Measurements from ENCODE around the gene PRDM10.

PRDM10 gene

GRCh38 chr11:130006929-130007328 is 4.3 kb upstream of the PRDM10 start:
- H3K4me1 ChIP-seq (ENCODE audit: control insufficient read depth, insufficient read depth, low read length): peaks cover 4% of the 10 kb centered on the region
- H3K4me3 ChIP-seq (ENCODE audit: low read depth, low read length): no peak overlapping the region
- no peaks in the 10 kb centered on the region for H3K9me3 ChIP-seq (ENCODE audit: control insufficient read depth, insufficient read depth, low read length)
- H3K36me3 ChIP-seq (ENCODE audit: control insufficient read depth, insufficient read depth, low read length): no peaks in the 10 kb centered on the region
- no peaks in the 10 kb centered on the region for H3K27me3 ChIP-seq (ENCODE audit: control insufficient read depth, insufficient read depth, low read length)
- H3K9ac ChIP-seq (ENCODE audit: low read depth, low read length): no peak overlapping the region
- no peak overlapping the region for H3K27ac ChIP-seq (ENCODE audit: low read depth, low read length)

DNA sequence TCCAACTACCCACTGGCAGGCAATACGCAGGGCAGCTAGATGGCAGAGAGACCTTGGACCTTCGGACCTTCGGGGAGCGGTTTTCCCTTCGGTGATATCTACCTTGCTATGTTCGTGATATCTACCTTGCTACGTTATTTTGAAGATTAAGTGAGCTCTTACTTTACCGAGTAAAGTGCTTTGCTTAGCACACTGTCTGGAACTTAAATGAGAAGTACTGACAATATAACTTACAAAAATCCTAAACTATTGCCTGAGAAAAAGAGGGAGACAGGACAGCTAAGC is 1.0 kb upstream of the PRDM10 start:
- no peaks in the 10 kb centered on the region for H3K36me3 ChIP-seq (ENCODE audit: control insufficient read depth, insufficient read depth, low read length)

DNA sequence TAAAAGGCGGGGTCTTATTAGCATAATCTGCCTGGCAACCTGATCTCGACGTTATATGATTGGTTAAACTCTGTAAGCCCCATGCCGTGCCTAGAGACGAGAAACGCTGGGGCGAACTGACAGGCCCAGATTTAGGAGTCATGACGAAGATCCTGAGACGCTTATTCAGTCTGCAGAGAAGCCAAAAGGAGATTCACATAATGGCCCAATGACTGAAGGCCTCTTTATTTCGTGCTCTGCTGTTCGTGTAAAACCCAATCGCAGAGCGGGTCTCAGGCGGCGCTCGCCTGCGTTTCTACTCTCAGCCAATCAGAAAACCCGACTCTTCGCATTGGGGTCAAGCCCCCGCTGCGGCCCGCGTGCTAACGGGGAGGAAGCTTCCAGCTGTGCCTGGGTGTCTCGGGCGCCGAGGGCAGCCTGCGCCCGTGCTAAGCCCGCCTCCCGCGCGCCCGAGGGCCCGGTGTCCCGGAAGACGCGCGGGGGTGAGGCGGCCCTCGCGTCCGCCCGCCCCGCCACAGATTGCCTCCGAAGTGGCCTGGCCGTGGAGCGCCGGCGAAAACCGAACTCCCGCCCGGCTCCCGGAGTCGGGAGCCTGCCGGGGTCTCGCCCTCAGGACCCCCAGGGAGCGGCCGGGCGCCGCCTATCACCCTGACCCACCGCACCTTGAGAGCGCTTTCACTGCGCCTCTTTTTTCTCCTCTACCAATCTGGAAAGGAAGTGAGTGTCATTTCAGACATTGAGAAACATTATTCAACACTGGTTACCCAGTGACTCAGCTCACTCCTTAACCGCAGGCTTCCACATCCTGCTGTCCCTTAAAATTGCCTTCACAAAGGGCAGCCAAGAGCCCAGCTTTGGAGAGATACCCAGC is 446 bp upstream of the PRDM10 start:
- peak overlapping the region; percentile 98 for H3K9ac ChIP-seq (ENCODE audit: low read depth, low read length)
- no peaks in the 10 kb centered on the region for H3K27me3 ChIP-seq (ENCODE audit: control insufficient read depth, insufficient read depth, low read length)
- peaks cover 7% of the 10 kb centered on the region for H3K4me1 ChIP-seq (ENCODE audit: control insufficient read depth, insufficient read depth, low read length)
- H3K27ac ChIP-seq (ENCODE audit: low read depth, low read length): peak overlapping the region; percentile 98
- H3K4me3 ChIP-seq (ENCODE audit: low read depth, low read length): peak overlapping the region; percentile 79
- H3K9me3 ChIP-seq (ENCODE audit: control insufficient read depth, insufficient read depth, low read length): no peaks in the 10 kb centered on the region
- H3K36me3 ChIP-seq (ENCODE audit: control insufficient read depth, insufficient read depth, low read length): no peaks in the 10 kb centered on the region

More for the DNA sequence above, 1.0 kb upstream of the PRDM10 start:
- H3K4me3 ChIP-seq (ENCODE audit: low read depth, low read length): peak overlapping the region; percentile 79
- no peaks in the 10 kb centered on the region for H3K27me3 ChIP-seq (ENCODE audit: control insufficient read depth, insufficient read depth, low read length)
- H3K9ac ChIP-seq (ENCODE audit: low read depth, low read length): peak overlapping the region; percentile 98
- H3K4me1 ChIP-seq (ENCODE audit: control insufficient read depth, insufficient read depth, low read length): peaks cover 7% of the 10 kb centered on the region
- H3K9me3 ChIP-seq (ENCODE audit: control insufficient read depth, insufficient read depth, low read length): no peaks in the 10 kb centered on the region
- H3K27ac ChIP-seq (ENCODE audit: low read depth, low read length): peak overlapping the region; percentile 98

GRCh38 chr11:130001461-130002351 is 929 bp downstream of the PRDM10 start:
- H3K9ac ChIP-seq (ENCODE audit: low read depth, low read length): peak overlapping the region; percentile 98
- H3K9me3 ChIP-seq (ENCODE audit: control insufficient read depth, insufficient read depth, low read length): no peaks in the 10 kb centered on the region
- peak overlapping the region; percentile 79 for H3K4me3 ChIP-seq (ENCODE audit: low read depth, low read length)
- peak overlapping the region; percentile 98 for H3K27ac ChIP-seq (ENCODE audit: low read depth, low read length)
- H3K4me1 ChIP-seq (ENCODE audit: control insufficient read depth, insufficient read depth, low read length): peaks cover 7% of the 10 kb centered on the region
- no peaks in the 10 kb centered on the region for H3K27me3 ChIP-seq (ENCODE audit: control insufficient read depth, insufficient read depth, low read length)
- no peaks in the 10 kb centered on the region for H3K36me3 ChIP-seq (ENCODE audit: control insufficient read depth, insufficient read depth, low read length)

- Histone ChIP-seq H3K27me3 (ENCODE audit: control insufficient read depth, insufficient read depth, low read length) (no peaks in the 10 kb centered on the region), H3K4me3 (ENCODE audit: low read depth, low read length) (peak overlapping the region; percentile 79), H3K36me3 (ENCODE audit: control insufficient read depth, insufficient read depth, low read length) (no peaks in the 10 kb centered on the region), H3K9ac (ENCODE audit: low read depth, low read length) (no peak overlapping the region), H3K4me1 (ENCODE audit: control insufficient read depth, insufficient read depth, low read length) (peaks cover 7% of the 10 kb centered on the region), H3K9me3 (ENCODE audit: control insufficient read depth, insufficient read depth, low read length) (no peaks in the 10 kb centered on the region), H3K27ac (ENCODE audit: low read depth, low read length) (no peak overlapping the region)
These were observed 2.0 kb downstream of the PRDM10 start for GRCh38 chr11:130000552-130001176.

GRCh38 chr11:129999407-129999806 is 3.2 kb downstream of the PRDM10 start:
- H3K4me3 ChIP-seq (ENCODE audit: low read depth, low read length): no peak overlapping the region
- no peaks in the 10 kb centered on the region for H3K36me3 ChIP-seq (ENCODE audit: control insufficient read depth, insufficient read depth, low read length)
- no peak overlapping the region for H3K9ac ChIP-seq (ENCODE audit: low read depth, low read length)
- no peak overlapping the region for H3K27ac ChIP-seq (ENCODE audit: low read depth, low read length)
- no peaks in the 10 kb centered on the region for H3K9me3 ChIP-seq (ENCODE audit: control insufficient read depth, insufficient read depth, low read length)
- no peaks in the 10 kb centered on the region for H3K27me3 ChIP-seq (ENCODE audit: control insufficient read depth, insufficient read depth, low read length)
- peaks cover 7% of the 10 kb centered on the region for H3K4me1 ChIP-seq (ENCODE audit: control insufficient read depth, insufficient read depth, low read length)

DNA sequence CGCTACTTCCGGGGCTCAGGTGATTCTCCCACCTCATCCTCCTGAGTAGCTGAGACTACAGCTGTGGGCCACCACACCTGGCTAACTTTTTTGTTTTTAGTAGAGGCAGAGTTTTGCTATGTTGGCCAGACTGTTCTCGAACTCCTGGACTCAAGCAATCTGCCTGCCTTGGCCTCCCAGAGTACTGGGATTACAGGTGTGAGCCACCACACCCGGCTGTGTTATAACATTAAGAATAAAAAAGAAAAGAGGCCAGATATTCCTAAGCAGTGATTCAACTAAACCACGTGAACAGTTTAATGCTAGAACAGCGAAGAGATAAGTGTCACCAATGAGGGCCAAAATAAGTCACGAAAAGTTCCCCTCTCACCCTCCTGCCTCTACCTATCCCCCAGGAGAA is 3.7 kb downstream of the PRDM10 start:
- Histone ChIP-seq H3K4me3 (ENCODE audit: low read depth, low read length) (no peak overlapping the region), H3K27ac (ENCODE audit: low read depth, low read length) (no peak overlapping the region), H3K9me3 (ENCODE audit: control insufficient read depth, insufficient read depth, low read length) (no peaks in the 10 kb centered on the region), H3K4me1 (ENCODE audit: control insufficient read depth, insufficient read depth, low read length) (peaks cover 7% of the 10 kb centered on the region), H3K9ac (ENCODE audit: low read depth, low read length) (no peak overlapping the region), H3K36me3 (ENCODE audit: control insufficient read depth, insufficient read depth, low read length) (no peaks in the 10 kb centered on the region), H3K27me3 (ENCODE audit: control insufficient read depth, insufficient read depth, low read length) (no peaks in the 10 kb centered on the region)

- Histone ChIP-seq H3K4me1 (ENCODE audit: control insufficient read depth, insufficient read depth, low read length) (0 out of 2 replicates have a peak, but pooled peaks cover 3% of the 10 kb centered on the region), H3K9ac (ENCODE audit: low read depth, low read length) (no peak overlapping the region), H3K36me3 (ENCODE audit: control insufficient read depth, insufficient read depth, low read length) (no peaks in the 10 kb centered on the region), H3K9me3 (ENCODE audit: control insufficient read depth, insufficient read depth, low read length) (no peaks in the 10 kb centered on the region), H3K27ac (ENCODE audit: low read depth, low read length) (no peak overlapping the region), H3K4me3 (ENCODE audit: low read depth, low read length) (no peak overlapping the region), H3K27me3 (ENCODE audit: control insufficient read depth, insufficient read depth, low read length) (no peaks in the 10 kb centered on the region)
These were observed 4.5 kb downstream of the PRDM10 start for GRCh38 chr11:129998107-129998506.

DNA sequence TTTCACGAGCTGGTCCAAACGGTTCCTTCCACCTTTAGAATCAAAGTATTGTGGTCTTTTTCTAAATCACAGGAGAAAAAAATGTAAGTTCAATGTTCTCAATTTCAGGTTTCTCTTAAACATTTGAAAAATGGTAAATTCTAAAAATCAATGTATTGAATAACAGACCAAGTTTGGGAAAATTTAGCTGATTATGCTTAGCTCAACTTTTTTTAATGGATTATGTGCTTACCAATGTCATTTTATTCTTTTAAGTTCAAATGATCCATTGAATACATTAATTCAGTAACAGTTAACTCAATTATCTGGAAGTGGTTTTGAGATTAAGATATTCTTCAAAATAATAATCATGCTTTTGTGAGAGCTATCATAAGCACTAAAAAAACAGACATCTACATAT is 5.1 kb downstream of the PRDM10 start:
- Histone ChIP-seq H3K9ac (ENCODE audit: low read depth, low read length) (no peak overlapping the region), H3K4me3 (ENCODE audit: low read depth, low read length) (no peak overlapping the region), H3K27me3 (ENCODE audit: control insufficient read depth, insufficient read depth, low read length) (no peaks in the 10 kb centered on the region), H3K36me3 (ENCODE audit: control insufficient read depth, insufficient read depth, low read length) (no peaks in the 10 kb centered on the region), H3K4me1 (ENCODE audit: control insufficient read depth, insufficient read depth, low read length) (0 out of 2 replicates have a peak, but pooled peaks cover 3% of the 10 kb centered on the region), H3K27ac (ENCODE audit: low read depth, low read length) (no peak overlapping the region), H3K9me3 (ENCODE audit: control insufficient read depth, insufficient read depth, low read length) (no peaks in the 10 kb centered on the region)

GRCh38 chr11:129996113-129996870 is 6.3 kb downstream of the PRDM10 start:
- H3K9ac ChIP-seq (ENCODE audit: low read depth, low read length): no peak overlapping the region
- 0 out of 2 replicates have a peak, but pooled peaks cover 2% of the 10 kb centered on the region for H3K4me1 ChIP-seq (ENCODE audit: control insufficient read depth, insufficient read depth, low read length)
- no peaks in the 10 kb centered on the region for H3K9me3 ChIP-seq (ENCODE audit: control insufficient read depth, insufficient read depth, low read length)
- H3K36me3 ChIP-seq (ENCODE audit: control insufficient read depth, insufficient read depth, low read length): no peaks in the 10 kb centered on the region
- H3K4me3 ChIP-seq (ENCODE audit: low read depth, low read length): no peak overlapping the region
- no peaks in the 10 kb centered on the region for H3K27me3 ChIP-seq (ENCODE audit: control insufficient read depth, insufficient read depth, low read length)
- no peak overlapping the region for H3K27ac ChIP-seq (ENCODE audit: low read depth, low read length)

Data from HUES48 (cell line).